ENCODE data around the gene KCNA10.

- TF ChIP-seq EP300 (IDR thresholded peaks at IDR 0.05; ENCODE audit: low read depth) (no peak), CTCF (IDR thresholded peaks at IDR 0.05) (no peak), POLR2A (IDR thresholded peaks at IDR 0.05) (no peak)
Observed at GRCh38 chr1:110488867-110489266, 30.1 kb downstream of the KCNA10 start.

Data from transverse colon (tissue), 3 donors.